GM19467 (cell line): ENCODE results near the gene ATP1B4.

Experiments
- ATAC-seq: cut with Tn5 transposase; IDR thresholded peaks from one replicate; pipeline ENCODE4 v1.9.1; 2021; ENCODE audit warnings: mild to moderate bottlenecking, moderate library complexity; ENCODE audit not compliant: unreplicated experiment

ATP1B4 gene

GRCh38 chrX:120372667-120373370, 10.9 kb downstream of the ATP1B4 start:
- no peak for ATAC-seq

- no peak for ATAC-seq
These were observed 15.3 kb downstream of the ATP1B4 start for GRCh38 chrX:120377179-120377578.

GRCh38 chrX:120377715-120378114, 15.8 kb downstream of the ATP1B4 start:
- ATAC-seq: no peak

- no peak for ATAC-seq
These were observed 16.7 kb downstream of the ATP1B4 start for GRCh38 chrX:120378570-120378969.

- ATAC-seq: no peak
These were observed 18.2 kb downstream of the ATP1B4 start for GRCh38 chrX:120379937-120380681.

GRCh38 chrX:120380699-120381098, 18.8 kb downstream of the ATP1B4 start:
- peak; percentile 63 for ATAC-seq

GRCh38 chrX:120401301-120401700, 39.4 kb downstream of the ATP1B4 start:
- no peak for ATAC-seq

GRCh38 chrX:120402369-120402768, 40.5 kb downstream of the ATP1B4 start:
- no peak for ATAC-seq

GRCh38 chrX:120406638-120407037, 44.7 kb downstream of the ATP1B4 start:
- ATAC-seq: no peak

GRCh38 chrX:120408168-120408567, 46.3 kb downstream of the ATP1B4 start:
- ATAC-seq: no peak

- peak; percentile 61 for ATAC-seq
These were observed 57.6 kb downstream of the ATP1B4 start for GRCh38 chrX:120419463-120419862.

- ATAC-seq: no peak
These were observed 64.7 kb downstream of the ATP1B4 start for GRCh38 chrX:120426599-120426998.

GRCh38 chrX:120428309-120428708, 66.4 kb downstream of the ATP1B4 start:
- ATAC-seq: no peak

- ATAC-seq: no peak
These were observed 68.1 kb downstream of the ATP1B4 start for GRCh38 chrX:120429776-120430540.
